Measurements from ENCODE around the gene TSPOAP1.
"Not testable (repeated sequence)": the region's sequence is repeated elsewhere in the genome, so short reads cannot be mapped to it uniquely, and the experiment has no call there.

The TSPOAP1 gene

GRCh38 chr17:58362368-58363014 is 33.9 kb upstream of the TSPOAP1 start:
- no peak for DNase-seq

- no peak for DNase-seq
Measured at GRCh38 chr17:58360296-58361063, 31.9 kb upstream of the TSPOAP1 start.

- no peak for DNase-seq
Measured at GRCh38 chr17:58358408-58359172, 30.0 kb upstream of the TSPOAP1 start.

- no peak for DNase-seq
Measured at GRCh38 chr17:58357312-58358297, 29.0 kb upstream of the TSPOAP1 start.

- no peak for DNase-seq
Measured at GRCh38 chr17:58356231-58356630, 27.6 kb upstream of the TSPOAP1 start.

- no peak for DNase-seq
Measured at GRCh38 chr17:58354541-58355216, 26.1 kb upstream of the TSPOAP1 start.

GRCh38 chr17:58353389-58353825 is 24.8 kb upstream of the TSPOAP1 start:
- no peak for DNase-seq

- DNase-seq, result no peak
Measured at GRCh38 chr17:58352596-58353388, 24.2 kb upstream of the TSPOAP1 start.

- DNase-seq, result peak; percentile 80
Measured at GRCh38 chr17:58351831-58352595, 23.4 kb upstream of the TSPOAP1 start, which contains the start of gene SUPT4H1. SUPT4H1 (minus strand) TSS chr17:58352201; CDS start chr17:58352135, 66 bp downstream.

GRCh38 chr17:58351182-58351581 is 22.6 kb upstream of the TSPOAP1 start:
- no peak for DNase-seq

GRCh38 chr17:58348038-58348437 is 19.4 kb upstream of the TSPOAP1 start:
- no peak for DNase-seq

GRCh38 chr17:58345500-58345899 is 16.9 kb upstream of the TSPOAP1 start:
- no peak for DNase-seq

GRCh38 chr17:58344791-58345157 is 16.2 kb upstream of the TSPOAP1 start:
- DNase-seq, result peak; percentile 27

GRCh38 chr17:58344047-58344790 is 15.6 kb upstream of the TSPOAP1 start:
- DNase-seq, result peak; percentile 68

- no peak for DNase-seq
Measured at GRCh38 chr17:58343131-58343530, 14.5 kb upstream of the TSPOAP1 start.

- no peak for DNase-seq
Measured at GRCh38 chr17:58341861-58342475, 13.4 kb upstream of the TSPOAP1 start.

- not testable (repeated sequence) for DNase-seq
Measured at GRCh38 chr17:58341136-58341860, 12.7 kb upstream of the TSPOAP1 start.

GRCh38 chr17:58340405-58340876 is 11.8 kb upstream of the TSPOAP1 start:
- no peak for DNase-seq
